ENCODE results near the gene HEATR1. TPM values are rescaled to one million over a fixed set of nuclear protein-coding genes. Genes with fewer than 3 reads are reported as not detected.

Gene HEATR1
- total RNA-seq, 2 donors from 2014 or later, result 51.8 to 65.4 TPM

GRCh38 chr1:236511735-236512418 lies 92.4 kb downstream of the HEATR1 start:
- Histone ChIP-seq H3K27ac (ENCODE audit: low read depth, low read length) (no peak overlapping the region), H3K9me3 (ENCODE audit: control insufficient read depth, low read length) (no peaks in the 10 kb centered on the region), H3K36me3 (ENCODE audit: control insufficient read depth, insufficient read depth, low read length) (no peaks in the 10 kb centered on the region), H3K4me1 (ENCODE audit: control insufficient read depth, insufficient read depth, low read length) (no peaks in the 10 kb centered on the region), H3K9ac (ENCODE audit: extremely low read depth, low read length, poor library complexity, severe bottlenecking) (no peak overlapping the region), H3K4me3 (ENCODE audit: low read length) (no peak overlapping the region), H3K27me3 (ENCODE audit: control insufficient read depth, insufficient read depth, low read length, poor library complexity, severe bottlenecking) (no peaks in the 10 kb centered on the region)
- H3K36me3 Mint-ChIP-seq (ENCODE audit: low read depth), result no peaks in the 10 kb centered on the region
- peaks cover 2% of the 10 kb centered on the region for H3K4me1 Mint-ChIP-seq
- no peak overlapping the region for H3K4me3 Mint-ChIP-seq
- no peaks in the 10 kb centered on the region for H3K9me3 Mint-ChIP-seq
- no peak overlapping the region for H3K27ac Mint-ChIP-seq
- no peak for TF ChIP-seq CTCF (conservative IDR thresholded peaks at IDR 0.05)
- DNase-seq, result no peak
- no peaks in the 10 kb centered on the region for H3K27me3 Mint-ChIP-seq (ENCODE audit: insufficient read depth)
- WGBS, 2 experiments (ENCODE audit: insufficient coverage in 1 of 2, insufficient read length in 1 of 2), result 89 to 90% methylated on average over 10 to 11 of the region's 11 CpGs

- no peak overlapping the region for H3K27ac ChIP-seq (ENCODE audit: low read depth, low read length)
Observed at GRCh38 chr1:236509647-236510401, 94.5 kb downstream of the HEATR1 start.

GRCh38 chr1:236509203-236509602 lies 95.1 kb downstream of the HEATR1 start:
- Mint-ChIP-seq H3K9me3 (no peaks in the 10 kb centered on the region), H3K27ac (no peak overlapping the region), H3K4me3 (no peak overlapping the region), H3K4me1 (peaks cover 10% of the 10 kb centered on the region), H3K36me3 (ENCODE audit: low read depth) (no peaks in the 10 kb centered on the region), H3K27me3 (ENCODE audit: insufficient read depth) (no peaks in the 10 kb centered on the region)
- no peak for DNase-seq
- TF ChIP-seq CTCF (conservative IDR thresholded peaks at IDR 0.05), result no peak
- Histone ChIP-seq H3K4me1 (ENCODE audit: control insufficient read depth, insufficient read depth, low read length) (no peaks in the 10 kb centered on the region), H3K9ac (ENCODE audit: extremely low read depth, low read length, poor library complexity, severe bottlenecking) (no peak overlapping the region), H3K27me3 (ENCODE audit: control insufficient read depth, insufficient read depth, low read length, poor library complexity, severe bottlenecking) (no peaks in the 10 kb centered on the region), H3K4me3 (ENCODE audit: low read length) (no peak overlapping the region), H3K27ac (ENCODE audit: low read depth, low read length) (no peak overlapping the region), H3K36me3 (ENCODE audit: control insufficient read depth, insufficient read depth, low read length) (no peaks in the 10 kb centered on the region), H3K9me3 (ENCODE audit: control insufficient read depth, low read length) (no peaks in the 10 kb centered on the region)
- 94% methylated on average over 1 of the region's 1 CpG; no CpG with 5 or more reads in 1 of the 2 experiments for WGBS, 2 experiments (ENCODE audit: insufficient coverage in 1 of 2, insufficient read length in 1 of 2)

More at GRCh38 chr1:236509647-236510401, 94.5 kb downstream of the HEATR1 start:
- no peaks in the 10 kb centered on the region for H3K36me3 ChIP-seq (ENCODE audit: control insufficient read depth, insufficient read depth, low read length)
- Mint-ChIP-seq H3K36me3 (ENCODE audit: low read depth) (no peaks in the 10 kb centered on the region), H3K4me3 (no peak overlapping the region), H3K27me3 (ENCODE audit: insufficient read depth) (no peaks in the 10 kb centered on the region), H3K9me3 (no peaks in the 10 kb centered on the region), H3K27ac (no peak overlapping the region), H3K4me1 (peaks cover 4% of the 10 kb centered on the region)
- no peaks in the 10 kb centered on the region for H3K9me3 ChIP-seq (ENCODE audit: control insufficient read depth, low read length)
- peak; percentile 61 for TF ChIP-seq CTCF (conservative IDR thresholded peaks at IDR 0.05)
- no peaks in the 10 kb centered on the region for H3K4me1 ChIP-seq (ENCODE audit: control insufficient read depth, insufficient read depth, low read length)
- WGBS, 2 experiments (ENCODE audit: insufficient coverage in 1 of 2, insufficient read length in 1 of 2), result 92 to 97% methylated on average over 5 to 8 of the region's 8 CpGs
- no peak overlapping the region for H3K9ac ChIP-seq (ENCODE audit: extremely low read depth, low read length, poor library complexity, severe bottlenecking)
- H3K27me3 ChIP-seq (ENCODE audit: control insufficient read depth, insufficient read depth, low read length, poor library complexity, severe bottlenecking), result no peaks in the 10 kb centered on the region
- DNase-seq, result no peak
- H3K4me3 ChIP-seq (ENCODE audit: low read length), result no peak overlapping the region
